DMS 273 (cell line): ENCODE data around the gene MED28.
"Not testable (repeated sequence)": the region's sequence is repeated elsewhere in the genome, so short reads cannot be mapped to it uniquely, and the experiment has no call there.

ENCODE experiments used
- DNase-seq: peaks from one replicate; lab custom pipeline; 2025; ENCODE audit not compliant: unreplicated experiment; lab: John Stamatoyannopoulos, UW

Gene MED28, protein sequence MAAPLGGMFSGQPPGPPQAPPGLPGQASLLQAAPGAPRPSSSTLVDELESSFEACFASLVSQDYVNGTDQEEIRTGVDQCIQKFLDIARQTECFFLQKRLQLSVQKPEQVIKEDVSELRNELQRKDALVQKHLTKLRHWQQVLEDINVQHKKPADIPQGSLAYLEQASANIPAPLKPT

GRCh38 chr4:17614416-17615299 lies at the start of gene MED28:
TSS of gene MED28 (plus strand) at chr4:17614641. CDS start at chr4:17614655, 14 bp downstream.
- peak; percentile 96 for DNase-seq

GRCh38 chr4:17565846-17566245 lies 48.6 kb upstream of the MED28 start:
- no peak for DNase-seq

DNA sequence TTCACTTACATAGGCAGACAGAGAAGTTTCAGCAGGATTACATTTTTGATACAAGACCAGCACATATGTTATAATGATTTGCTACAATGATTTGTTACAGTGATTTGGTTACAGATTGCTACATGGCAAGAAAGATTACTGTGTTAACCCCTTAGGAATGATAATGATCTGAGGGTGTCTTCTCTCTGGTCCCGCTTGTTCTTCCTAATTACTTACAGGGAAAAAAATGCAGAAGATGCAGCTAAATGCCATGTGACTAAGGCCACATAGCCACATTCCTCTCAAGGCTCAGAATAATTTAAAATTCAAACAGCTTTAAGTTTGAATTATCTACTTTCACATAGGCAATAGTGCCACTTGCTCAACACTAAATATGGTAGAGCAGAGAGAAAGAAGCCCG lies 47.2 kb upstream of the MED28 start:
- DNase-seq = no peak

- DNase-seq = no peak
These were observed 40.2 kb upstream of the MED28 start for GRCh38 chr4:17574206-17574605.

DNA sequence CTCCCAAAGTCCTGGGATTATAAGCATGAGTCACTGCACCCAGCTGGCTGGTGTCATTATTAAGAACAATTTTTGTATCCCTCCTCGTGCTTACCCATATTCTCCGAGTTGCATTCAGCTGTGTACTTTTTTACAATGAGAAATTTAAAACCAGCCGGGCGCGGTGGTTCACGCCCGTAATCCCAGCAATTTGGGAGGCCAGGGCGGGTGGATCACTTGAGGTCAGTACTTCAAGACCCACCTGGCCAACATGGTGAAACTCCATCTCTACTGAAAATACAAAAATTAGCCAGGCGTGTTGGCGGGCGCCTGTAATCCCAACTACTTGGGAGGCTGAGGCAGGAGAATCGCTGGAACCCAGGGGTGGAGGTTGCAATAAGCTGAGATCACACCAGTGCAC lies 39.3 kb upstream of the MED28 start:
- not testable (repeated sequence) for DNase-seq

DNA sequence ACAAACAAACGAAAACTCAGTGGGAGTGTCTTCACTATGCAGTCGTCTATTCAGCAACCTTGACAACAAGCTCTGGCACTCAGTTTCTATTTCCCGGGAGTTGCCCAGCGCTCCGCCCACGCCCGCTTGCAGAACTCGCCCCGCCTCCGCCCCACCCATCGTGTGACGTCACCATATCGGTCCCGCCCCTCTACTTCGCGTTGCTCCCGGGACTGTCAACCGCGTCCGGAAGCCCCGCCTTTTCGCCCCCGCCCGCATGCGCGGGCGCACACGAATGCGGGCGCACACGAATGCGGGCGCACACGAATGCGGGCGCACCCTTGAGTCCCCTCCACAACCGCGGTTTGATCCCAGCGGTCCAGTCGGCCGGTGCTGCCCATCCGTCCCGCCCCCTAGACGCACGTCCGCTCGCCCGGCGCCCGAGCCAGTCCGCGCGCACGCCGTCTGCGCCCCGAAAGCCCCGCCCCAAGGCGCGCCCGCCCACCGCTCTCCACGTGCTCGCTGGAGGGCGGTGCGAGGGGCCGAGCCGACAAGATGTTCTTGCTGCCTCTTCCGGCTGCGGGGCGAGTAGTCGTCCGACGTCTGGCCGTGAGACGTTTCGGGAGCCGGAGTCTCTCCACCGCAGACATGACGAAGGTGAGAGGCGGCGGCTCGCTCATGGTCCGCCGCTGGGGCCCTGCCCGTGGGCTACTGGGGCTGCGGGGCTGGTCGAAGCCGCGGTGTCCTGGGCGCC lies 37.3 kb upstream of the MED28 start, which contains the start of gene LAP3:
TSS of gene LAP3 (plus strand) at position 267 of the 733 bp plus-strand sequence. CDS start at position 535, 268 bp downstream.
- DNase-seq = peak; percentile 94

GRCh38 chr4:17577665-17578481 lies 36.6 kb upstream of the MED28 start:
- DNase-seq = peak; percentile 57

GRCh38 chr4:17578482-17578891 lies 36.0 kb upstream of the MED28 start:
- DNase-seq = no peak

DNA sequence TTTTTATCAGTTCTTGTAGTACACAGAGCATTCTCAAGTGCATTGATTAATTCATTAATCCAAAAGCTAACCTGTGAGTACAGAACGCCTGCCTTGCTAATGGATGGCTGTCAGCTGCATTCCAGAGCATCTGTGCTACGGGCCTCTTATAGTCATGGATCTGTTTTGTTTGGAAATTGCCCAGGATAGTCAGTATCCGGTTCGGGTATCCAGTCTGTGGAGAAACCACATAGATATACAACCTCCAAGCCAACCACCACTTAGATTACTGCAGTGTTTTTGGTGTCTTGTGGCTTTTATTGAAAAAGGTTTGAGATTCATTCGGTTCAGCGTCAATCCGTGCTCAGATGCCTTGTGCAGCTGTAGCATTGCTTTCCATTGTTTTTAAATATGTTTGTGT lies 33.5 kb upstream of the MED28 start:
- no peak for DNase-seq

- no peak for DNase-seq
These were observed 31.2 kb upstream of the MED28 start for GRCh38 chr4:17583276-17583675.

- DNase-seq = peak; percentile 37
These were observed 30.5 kb upstream of the MED28 start for GRCh38 chr4:17583941-17584340.

- DNase-seq = no peak
These were observed 29.8 kb upstream of the MED28 start for GRCh38 chr4:17584521-17585213.

GRCh38 chr4:17587094-17587822 lies 27.2 kb upstream of the MED28 start:
- no peak for DNase-seq

GRCh38 chr4:17589355-17589754 lies 25.1 kb upstream of the MED28 start:
- DNase-seq = no peak

DNA sequence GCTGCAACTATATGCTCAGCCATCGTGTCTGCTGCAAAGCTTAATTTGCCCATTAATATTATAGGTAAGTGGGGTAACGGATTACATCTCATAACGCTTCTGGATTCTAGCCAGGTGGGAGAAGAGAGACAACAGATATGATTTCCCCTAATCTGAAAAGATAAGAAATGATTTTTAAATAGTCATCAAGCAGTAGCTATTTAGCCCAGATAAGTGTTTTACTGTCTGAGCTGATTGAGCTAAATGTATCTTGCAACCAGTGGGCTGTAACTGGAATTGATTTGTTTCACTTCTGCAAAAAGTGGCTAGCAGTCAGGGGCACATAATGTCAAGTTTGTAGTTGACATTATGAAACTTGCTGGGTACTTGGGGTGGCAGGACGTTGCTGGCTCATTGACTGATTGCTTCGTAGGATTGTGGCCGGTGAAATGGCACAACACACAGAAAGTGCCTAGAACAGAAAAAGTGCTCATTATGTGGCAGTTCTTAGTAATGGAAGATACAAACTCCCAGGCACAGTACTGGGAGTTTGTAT lies 18.9 kb upstream of the MED28 start:
- DNase-seq = no peak

DNA sequence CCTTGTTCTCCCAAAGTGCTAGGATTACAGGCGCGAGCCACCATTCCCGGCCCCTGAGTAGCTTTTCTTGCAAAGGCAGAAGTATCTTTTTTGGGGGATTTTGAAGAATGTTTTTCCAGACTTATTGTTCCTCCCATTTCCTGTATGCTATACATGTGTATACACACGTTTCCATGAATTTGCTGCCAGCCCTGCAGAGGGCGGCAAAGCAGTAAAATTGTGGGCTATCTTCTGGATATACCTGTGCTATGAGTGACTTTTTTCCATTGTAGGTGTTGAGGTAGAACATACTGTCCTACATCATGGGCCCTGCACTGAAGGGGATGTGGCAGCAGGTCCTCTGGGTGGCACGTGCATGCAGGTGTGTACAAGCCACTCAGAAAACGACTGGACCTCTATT lies 16.9 kb upstream of the MED28 start:
- DNase-seq = peak; percentile 23

DNA sequence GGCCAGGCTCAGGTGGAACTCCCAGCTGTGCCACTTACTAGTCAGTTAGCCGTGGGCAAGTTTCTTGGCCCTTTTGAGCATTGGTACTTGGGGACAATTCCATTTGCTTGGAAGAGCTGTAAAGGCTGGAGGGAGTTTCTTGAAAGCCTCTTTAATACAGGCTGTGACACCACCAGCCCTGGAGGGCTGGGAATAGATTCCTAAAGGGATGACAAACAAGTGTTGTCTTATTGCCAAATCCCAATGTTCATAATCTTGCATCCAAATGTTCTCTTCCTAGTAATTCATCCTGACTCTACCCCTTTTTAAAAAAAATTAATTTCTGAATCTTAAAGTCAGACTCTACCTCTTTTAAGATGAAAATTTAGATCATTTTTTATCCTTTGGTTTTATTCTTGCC lies 14.6 kb upstream of the MED28 start:
- DNase-seq = no peak

DNA sequence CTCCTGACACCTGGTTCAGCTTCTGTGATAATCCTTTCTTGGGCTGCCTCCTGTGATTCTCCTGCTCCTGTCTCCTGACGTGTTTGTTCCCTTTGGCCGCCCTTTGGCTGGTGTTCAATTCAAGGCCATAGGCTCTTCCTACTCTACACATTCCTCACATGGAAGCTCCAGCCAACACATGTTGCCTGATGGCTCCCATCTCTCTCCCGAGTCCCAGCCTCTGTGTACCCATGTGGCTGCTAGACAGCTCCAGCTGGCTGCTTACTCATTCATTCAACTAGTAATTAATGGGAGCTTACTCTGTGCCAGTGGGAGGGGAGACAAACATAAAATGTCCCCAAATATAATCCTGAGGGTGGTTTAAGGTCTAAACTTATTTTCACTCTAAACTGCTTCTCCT lies 9.2 kb upstream of the MED28 start:
- no peak for DNase-seq

DNA sequence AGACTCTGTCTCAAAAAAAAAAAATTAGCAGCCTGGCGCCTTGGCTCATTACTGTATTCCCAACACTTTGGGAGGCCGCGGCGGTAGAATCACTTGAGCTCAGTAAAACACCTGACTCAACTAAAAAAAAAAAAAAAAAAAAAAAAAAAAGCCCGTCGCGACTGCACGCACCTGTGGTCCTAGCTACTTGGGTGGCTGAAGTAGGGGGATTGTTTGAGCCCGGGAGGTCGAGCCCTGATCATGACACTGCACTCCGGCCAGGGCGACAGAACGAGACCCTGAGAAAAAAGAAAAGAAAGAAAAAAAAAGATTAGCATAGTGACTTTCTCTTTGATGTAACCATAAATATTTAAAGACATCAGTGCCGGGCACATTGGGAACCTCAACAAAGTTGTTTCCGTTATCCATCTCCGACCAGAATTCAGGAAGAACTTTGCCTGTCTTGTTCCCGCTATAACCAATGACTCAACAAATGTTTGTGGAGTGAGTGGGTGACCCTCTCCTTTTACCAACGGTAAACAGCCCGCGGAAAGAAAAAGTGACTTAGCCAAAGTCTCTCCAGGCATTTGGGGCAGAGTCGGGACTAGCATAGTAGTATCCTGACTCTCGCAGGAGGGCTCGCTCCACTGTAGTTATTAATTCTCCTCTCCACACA lies 553 bp upstream of the MED28 start:
- peak; percentile 19 for DNase-seq
